Osteocyte (in vitro differentiated cells): ENCODE data around the gene MED31. TPM values are rescaled to one million over a fixed set of nuclear protein-coding genes. Genes with fewer than 3 reads are reported as not detected.
"Not testable (repeated sequence)": the region's sequence is repeated elsewhere in the genome, so short reads cannot be mapped to it uniquely, and the experiment has no call there.

Experiments used
- DNase-seq: peaks from one replicate; pipeline ENCODE4 v3.0.0; 2021; ENCODE audit warnings: mixed read lengths; ENCODE audit not compliant: unreplicated experiment; ENCODE audit errors: extremely low spot score
- H3K27ac Mint-ChIP-seq: one replicate; pipeline ENCODE4 v1.8.0; 2021; ENCODE audit warnings: mild to moderate bottlenecking, mixed read lengths; ENCODE audit not compliant: unreplicated experiment
- H3K27me3 Mint-ChIP-seq: one replicate; pipeline ENCODE4 v1.8.0; 2021; ENCODE audit warnings: mixed read lengths; ENCODE audit not compliant: unreplicated experiment
- H3K36me3 Mint-ChIP-seq: one replicate; pipeline ENCODE4 v1.8.0; 2021; ENCODE audit warnings: mixed read lengths; ENCODE audit not compliant: unreplicated experiment
- H3K4me1 Mint-ChIP-seq: one replicate; pipeline ENCODE4 v1.8.0; 2021; ENCODE audit warnings: mixed read lengths; ENCODE audit not compliant: unreplicated experiment
- H3K4me3 Mint-ChIP-seq: one replicate; pipeline ENCODE4 v1.8.0; 2021; ENCODE audit warnings: mild to moderate bottlenecking, moderate library complexity, mixed read lengths; ENCODE audit not compliant: unreplicated experiment
- H3K9me3 Mint-ChIP-seq: one replicate; pipeline ENCODE4 v1.8.0; 2021; ENCODE audit warnings: mixed read lengths; ENCODE audit not compliant: unreplicated experiment
- CTCF ChIP-seq: fragments of 200-600 bp; sonication (generic); IDR thresholded peaks from 2 replicates; pipeline ENCODE4 v1.5.0; 2021; ENCODE audit warnings: antibody characterized with exemption, mild to moderate bottlenecking, moderate library complexity
- total RNA-seq: library from RNA; stranded (reverse); gene quantifications from 2 replicates; pipeline ENCODE4 v1.2.1, GENCODE V29; 2021

The MED31 gene
- total RNA-seq, 1 donor from 2014 or later, result 17.4 TPM

DNA sequence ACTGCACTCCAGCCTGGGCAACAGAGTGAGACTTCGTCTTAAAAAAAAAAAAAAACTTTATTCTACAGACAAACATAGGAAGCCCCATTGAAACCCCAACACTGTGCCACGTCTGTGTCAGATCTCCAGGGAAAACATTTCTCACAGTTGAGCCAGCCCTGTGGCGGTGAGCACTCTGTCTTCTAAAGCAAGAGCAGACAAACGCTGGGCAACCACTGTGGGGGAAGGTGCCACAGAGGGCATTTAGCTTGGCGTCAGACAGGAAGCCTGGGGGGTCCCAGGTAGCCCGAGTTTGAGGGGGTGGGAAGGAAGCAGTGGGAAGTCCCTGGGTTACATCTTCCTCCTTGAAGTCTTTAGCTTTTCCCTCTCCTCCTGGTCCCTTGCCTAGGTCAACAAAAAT lies 16.1 kb upstream of the MED31 start:
- H3K4me1 Mint-ChIP-seq, result no peaks in the 10 kb centered on the region
- no peak overlapping the region for H3K27ac Mint-ChIP-seq
- H3K4me3 Mint-ChIP-seq, result no peak overlapping the region
- H3K9me3 Mint-ChIP-seq, result no peaks in the 10 kb centered on the region
- H3K36me3 Mint-ChIP-seq, result no peaks in the 10 kb centered on the region
- H3K27me3 Mint-ChIP-seq, result peaks cover 25% of the 10 kb centered on the region
- no peak for TF ChIP-seq CTCF
- DNase-seq, result no peak

GRCh38 chr17:6666557-6666956 lies 15.2 kb upstream of the MED31 start:
- Mint-ChIP-seq H3K27ac (no peak overlapping the region), H3K4me1 (no peaks in the 10 kb centered on the region), H3K9me3 (no peaks in the 10 kb centered on the region), H3K27me3 (peaks cover 33% of the 10 kb centered on the region), H3K36me3 (no peaks in the 10 kb centered on the region), H3K4me3 (no peak overlapping the region)
- DNase-seq, result no peak
- no peak for TF ChIP-seq CTCF

DNA sequence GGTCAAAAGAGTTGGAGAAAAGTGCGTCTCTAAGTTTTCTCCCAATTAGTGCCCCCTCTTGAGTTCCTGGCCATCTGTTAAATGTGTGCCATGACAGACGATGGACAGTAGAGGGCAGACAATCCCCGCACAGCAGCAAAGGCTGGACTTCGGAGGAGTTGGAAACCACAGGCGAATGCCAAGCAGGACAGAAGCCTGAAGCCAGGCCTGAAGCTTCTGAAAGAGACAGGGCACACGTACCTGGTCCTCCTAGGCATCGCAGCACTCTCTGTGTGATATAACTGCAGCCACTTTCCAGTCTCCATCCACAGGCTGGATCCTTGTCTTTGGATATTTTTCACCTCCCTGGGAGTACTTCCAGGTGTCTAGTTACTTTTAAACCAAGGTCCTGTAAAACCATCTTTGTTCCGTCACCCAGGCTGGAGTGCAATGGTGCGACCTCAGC lies 14.7 kb upstream of the MED31 start:
- Mint-ChIP-seq H3K4me1 (no peaks in the 10 kb centered on the region), H3K27me3 (peaks cover 37% of the 10 kb centered on the region), H3K4me3 (no peak overlapping the region), H3K36me3 (no peaks in the 10 kb centered on the region), H3K9me3 (no peaks in the 10 kb centered on the region), H3K27ac (no peak overlapping the region)
- no peak for DNase-seq
- peak; percentile 89 for TF ChIP-seq CTCF

DNA sequence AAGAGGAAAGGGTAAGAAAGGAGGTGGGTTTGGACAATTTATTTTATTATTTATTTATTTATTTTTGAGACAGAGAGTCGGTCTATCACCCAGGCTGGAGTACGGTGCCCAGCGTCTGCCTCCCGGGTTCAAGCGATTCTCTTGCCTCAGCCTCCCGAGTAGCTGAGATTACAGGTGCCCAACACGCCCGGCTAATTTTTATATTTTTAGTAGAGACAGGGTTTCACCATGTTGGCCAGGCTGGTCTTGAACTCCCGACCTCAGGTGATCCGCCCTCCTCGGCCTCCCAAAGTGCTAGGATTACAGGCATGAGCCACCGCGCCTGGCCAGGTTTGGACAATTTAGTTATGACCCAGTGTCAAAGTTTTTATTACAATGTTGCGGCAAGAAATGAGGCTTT lies 11.8 kb upstream of the MED31 start:
- H3K27ac Mint-ChIP-seq, H3K4me3 Mint-ChIP-seq, DNase-seq, H3K4me1 Mint-ChIP-seq, H3K9me3 Mint-ChIP-seq, H3K36me3 Mint-ChIP-seq: not testable (repeated sequence)
- H3K27me3 Mint-ChIP-seq, result peaks cover 46% of the 10 kb centered on the region

DNA sequence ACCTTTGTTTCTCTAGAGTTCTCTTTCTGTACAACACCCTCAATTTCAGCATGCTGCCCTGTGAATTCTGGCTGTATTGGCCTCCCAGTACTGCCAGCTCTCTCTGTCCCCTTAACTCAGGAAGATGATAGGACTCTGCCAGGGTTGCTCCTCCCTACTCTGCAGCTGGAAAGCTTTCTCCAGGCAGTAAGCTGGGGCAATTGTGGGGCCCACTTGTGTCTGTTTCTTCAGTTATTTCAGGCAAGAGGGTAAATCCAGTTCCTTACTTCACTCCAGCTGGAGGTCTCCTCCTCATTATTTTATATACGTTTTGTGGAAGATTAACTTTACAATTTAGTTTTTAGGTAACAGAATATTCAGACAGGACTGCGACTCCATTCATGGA lies 10.1 kb upstream of the MED31 start:
- no peak for TF ChIP-seq CTCF
- no peak overlapping the region for H3K4me3 Mint-ChIP-seq
- peaks cover 3% of the 10 kb centered on the region for H3K36me3 Mint-ChIP-seq
- no peak overlapping the region for H3K27ac Mint-ChIP-seq
- H3K9me3 Mint-ChIP-seq, result no peaks in the 10 kb centered on the region
- peaks cover 3% of the 10 kb centered on the region for H3K4me1 Mint-ChIP-seq
- no peak for DNase-seq
- peaks cover 49% of the 10 kb centered on the region for H3K27me3 Mint-ChIP-seq
